ENCODE results near the gene FANCC.
"Not testable (repeated sequence)": the region's sequence is repeated elsewhere in the genome, so short reads cannot be mapped to it uniquely, and the experiment has no call there.

FANCC gene

GRCh38 chr9:95239071-95239470 is 78.4 kb downstream of the FANCC start:
- H3K27me3 ChIP-seq = no peaks in the 10 kb centered on the region
- no peaks in the 10 kb centered on the region for H3K9me3 ChIP-seq (replicated peaks in 1 of 11)
- no peak overlapping the region for H3K9ac ChIP-seq
- H3K4me1 ChIP-seq = no peaks in the 10 kb centered on the region
- H3K4me2 ChIP-seq = no peak overlapping the region
- no peak overlapping the region for H3K27ac ChIP-seq
- no peak for TF ChIP-seq Cebpa-rat (IDR thresholded peaks at IDR 0.05)
- no peak overlapping the region for H3K4me3 ChIP-seq
- H3K36me3 ChIP-seq = peaks cover 0 to 9% (median 0%) of the 10 kb centered on the region in 11 experiments; a peak in 4 of 22 replicates
- no peaks in the 10 kb centered on the region for H4K20me1 ChIP-seq

- Histone ChIP-seq H3K9me3 (replicated peaks in 1 of 11) (no peaks in the 10 kb centered on the region), H3K27me3 (no peaks in the 10 kb centered on the region), H3K27ac (no peak overlapping the region), H3K4me2 (no peak overlapping the region), H4K20me1 (no peaks in the 10 kb centered on the region), H3K4me1 (no peaks in the 10 kb centered on the region), H3K9ac (no peak overlapping the region), H3K36me3 (peaks cover 0 to 9% (median 0%) of the 10 kb centered on the region in 11 experiments; a peak in 4 of 22 replicates), H3K4me3 (no peak overlapping the region)
- TF ChIP-seq Cebpa-rat (IDR thresholded peaks at IDR 0.05) = no peak
These were observed 80.2 kb downstream of the FANCC start for GRCh38 chr9:95237336-95237735.

GRCh38 chr9:95230046-95230445 is 87.5 kb downstream of the FANCC start:
- Histone ChIP-seq H3K9me3 (replicated peaks in 1 of 11) (peaks cover 13 to 23% (median 20%) of the 10 kb centered on the region in 11 experiments; a peak in 21 of 22 replicates), H4K20me1 (no peaks in the 10 kb centered on the region), H3K4me1 (no peaks in the 10 kb centered on the region), H3K36me3 (peaks cover 0 to 20% (median 15%) of the 10 kb centered on the region in 11 experiments; a peak in 15 of 22 replicates), H3K4me2 (no peak overlapping the region), H3K27me3 (no peaks in the 10 kb centered on the region), H3K4me3 (no peak overlapping the region), H3K9ac (no peak overlapping the region), H3K27ac (no peak overlapping the region)
- TF ChIP-seq Cebpa-rat (IDR thresholded peaks at IDR 0.05) = no peak

DNA sequence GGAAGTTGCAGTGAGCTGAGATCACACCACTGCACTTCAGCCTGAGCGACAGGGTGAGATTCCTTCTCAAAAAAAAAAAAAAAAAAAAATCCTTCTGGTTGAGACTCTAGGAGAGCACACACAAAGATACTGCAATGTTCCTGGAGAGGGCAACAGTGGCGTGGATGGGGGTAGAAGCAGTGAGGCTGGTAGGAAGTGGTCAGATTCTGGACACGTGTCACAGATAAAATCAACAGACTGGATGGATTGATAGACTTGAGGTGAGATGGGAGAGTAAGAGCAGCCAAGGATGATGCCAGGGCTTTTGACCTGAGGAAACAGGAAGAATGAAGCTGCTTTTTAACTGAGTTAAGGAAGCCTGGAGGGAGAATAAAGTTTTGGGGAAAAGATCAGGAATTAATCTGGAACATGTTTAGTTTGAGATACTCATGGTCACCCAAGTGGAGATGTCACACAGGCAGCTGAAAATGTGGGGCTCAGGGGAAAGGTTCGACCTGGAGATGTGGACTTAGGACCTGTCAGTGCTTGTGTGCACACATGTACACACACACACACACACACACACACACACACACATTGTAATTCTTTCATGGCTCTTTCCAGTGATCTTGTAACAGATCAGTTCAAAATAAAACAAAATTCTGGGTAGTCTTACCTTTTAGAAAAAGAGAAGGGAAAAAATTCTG is 88.1 kb downstream of the FANCC start:
- H3K36me3 ChIP-seq = peaks cover 0 to 18% (median 14%) of the 10 kb centered on the region in 11 experiments; a peak in 15 of 22 replicates
- TF ChIP-seq Cebpa-rat (IDR thresholded peaks at IDR 0.05) = no peak
- no peak overlapping the region for H3K4me3 ChIP-seq
- H3K4me1 ChIP-seq = no peaks in the 10 kb centered on the region; a peak in 1 of 20 replicates
- H3K4me2 ChIP-seq = no peak overlapping the region
- peaks cover 13 to 23% (median 20%) of the 10 kb centered on the region in 11 experiments; a peak in 21 of 22 replicates for H3K9me3 ChIP-seq (replicated peaks in 1 of 11)
- H3K27me3 ChIP-seq = no peaks in the 10 kb centered on the region
- no peak overlapping the region for H3K9ac ChIP-seq
- no peaks in the 10 kb centered on the region for H4K20me1 ChIP-seq
- no peak overlapping the region for H3K27ac ChIP-seq

- Histone ChIP-seq H3K27me3 (no peaks in the 10 kb centered on the region), H3K4me2 (no peak overlapping the region), H3K36me3 (peaks cover 0 to 17% (median 12%) of the 10 kb centered on the region in 11 experiments; a peak in 15 of 22 replicates), H3K4me1 (no peaks in the 10 kb centered on the region; a peak in 1 of 20 replicates), H3K9ac (no peak overlapping the region), H3K27ac (no peak overlapping the region), H4K20me1 (no peaks in the 10 kb centered on the region), H3K9me3 (replicated peaks in 1 of 11) (peaks cover 12 to 20% (median 17%) of the 10 kb centered on the region in 11 experiments; a peak in 21 of 22 replicates), H3K4me3 (no peak overlapping the region)
- TF ChIP-seq Cebpa-rat (IDR thresholded peaks at IDR 0.05) = no peak
These were observed 90.6 kb downstream of the FANCC start for GRCh38 chr9:95226921-95227320.

GRCh38 chr9:95225726-95226106 is 91.8 kb downstream of the FANCC start:
- Histone ChIP-seq H3K27me3 (no peaks in the 10 kb centered on the region), H3K4me1 (no peaks in the 10 kb centered on the region; a peak in 1 of 20 replicates), H3K36me3 (peaks cover 0 to 5% (median 2%) of the 10 kb centered on the region in 11 experiments; a peak in 4 of 22 replicates), H3K4me3 (no peak overlapping the region), H4K20me1 (no peaks in the 10 kb centered on the region), H3K9me3 (replicated peaks in 1 of 11) (peaks cover 2 to 8% (median 6%) of the 10 kb centered on the region in 11 experiments; a peak in 20 of 22 replicates), H3K9ac (no peak overlapping the region), H3K27ac (no peak overlapping the region), H3K4me2 (no peak overlapping the region)
- no peak for TF ChIP-seq Cebpa-rat (IDR thresholded peaks at IDR 0.05)

DNA sequence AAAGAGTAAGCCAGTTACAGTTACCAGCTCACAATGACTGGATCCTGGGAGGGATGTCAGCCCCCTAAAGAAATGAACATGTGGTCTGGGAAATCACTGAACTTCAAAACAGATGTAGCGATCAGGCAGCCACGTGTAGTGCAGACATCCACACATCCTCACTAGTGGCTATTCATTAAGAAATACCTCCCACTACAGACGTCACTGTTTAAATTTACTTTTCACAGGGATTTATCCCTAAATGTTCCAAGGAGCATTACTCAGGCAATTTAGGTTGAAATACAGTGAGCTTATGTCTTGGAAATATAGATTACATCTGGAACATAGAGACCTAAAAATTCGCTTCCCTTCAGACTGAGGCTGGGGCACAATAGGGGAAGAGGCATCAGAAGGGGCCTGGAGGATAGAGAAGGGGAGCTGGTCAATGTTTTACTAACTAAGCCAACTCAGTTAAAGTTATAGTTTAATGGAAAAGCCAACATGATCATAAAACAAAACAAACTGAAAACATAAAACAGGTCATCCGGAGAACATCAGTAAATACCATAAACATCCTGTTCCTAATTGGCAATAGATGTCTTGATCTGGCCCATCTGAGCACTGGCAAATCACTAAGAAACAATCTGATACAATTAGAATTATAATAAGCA is 92.3 kb downstream of the FANCC start:
- Histone ChIP-seq H3K27ac (no peak overlapping the region), H3K36me3 (peaks cover 0 to 3% (median 0%) of the 10 kb centered on the region in 11 experiments; a peak in 2 of 22 replicates), H3K9ac (no peak overlapping the region), H3K9me3 (replicated peaks in 1 of 11) (peaks cover 0 to 3% (median 1%) of the 10 kb centered on the region in 11 experiments; a peak in 7 of 22 replicates), H3K4me3 (no peak overlapping the region), H3K27me3 (no peaks in the 10 kb centered on the region), H3K4me1 (no peaks in the 10 kb centered on the region; a peak in 1 of 20 replicates), H3K4me2 (no peak overlapping the region), H4K20me1 (no peaks in the 10 kb centered on the region)
- no peak for TF ChIP-seq Cebpa-rat (IDR thresholded peaks at IDR 0.05)

DNA sequence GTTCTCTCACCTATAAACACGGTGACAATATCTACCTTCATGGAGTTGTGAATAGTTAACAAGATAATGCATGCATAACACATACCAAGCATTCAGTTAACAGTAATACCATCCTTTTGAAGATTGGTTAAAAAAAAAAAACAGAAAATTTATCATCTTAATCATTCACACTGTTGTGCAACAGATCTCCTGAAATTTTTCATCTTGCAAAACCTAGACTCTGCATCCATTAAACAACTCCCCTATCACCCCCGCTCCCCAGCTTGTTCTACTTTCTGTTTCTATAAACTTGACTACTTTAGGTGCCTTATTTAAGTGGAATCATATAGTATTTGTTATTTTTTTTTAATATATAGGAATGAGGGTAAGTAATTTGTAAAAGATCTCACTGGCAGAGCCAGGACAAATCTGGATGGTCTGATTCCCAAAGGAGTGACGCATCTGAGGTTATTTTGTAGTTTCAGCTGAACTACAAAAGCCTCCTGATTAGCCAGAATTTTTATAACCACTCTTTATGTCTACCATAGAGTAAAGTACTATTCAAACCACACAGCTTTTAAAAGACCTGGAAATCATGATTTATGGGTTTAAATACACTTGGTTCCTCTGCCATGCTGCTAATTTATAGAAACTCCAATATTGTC is 93.0 kb downstream of the FANCC start:
- Histone ChIP-seq H3K27ac (no peak overlapping the region), H4K20me1 (no peaks in the 10 kb centered on the region), H3K4me1 (no peaks in the 10 kb centered on the region; a peak in 1 of 20 replicates), H3K9me3 (replicated peaks in 1 of 11) (no peaks in the 10 kb centered on the region; a peak in 1 of 22 replicates), H3K36me3 (no peaks in the 10 kb centered on the region; a peak in 1 of 22 replicates), H3K4me2 (no peak overlapping the region), H3K4me3 (no peak overlapping the region), H3K9ac (no peak overlapping the region), H3K27me3 (no peaks in the 10 kb centered on the region)
- no peak for TF ChIP-seq Cebpa-rat (IDR thresholded peaks at IDR 0.05)

DNA sequence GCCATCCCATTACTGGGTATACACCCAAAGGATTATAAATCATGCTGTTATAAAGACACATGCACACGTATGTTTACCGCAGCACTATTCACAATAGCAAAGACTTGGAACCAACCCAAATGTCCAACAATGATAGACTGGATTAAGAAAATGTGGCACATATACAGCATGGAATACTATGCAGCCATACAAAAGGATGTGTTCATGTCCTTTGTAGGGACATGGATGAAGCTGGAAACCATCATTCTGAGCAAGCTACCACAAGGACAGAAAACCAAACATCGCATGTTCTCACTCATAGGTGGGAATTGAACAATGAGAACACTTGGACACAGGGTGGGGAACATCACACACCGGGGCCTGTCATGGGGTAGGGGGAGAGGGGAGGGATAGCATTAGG is 97.2 kb downstream of the FANCC start:
- not testable (repeated sequence) for H3K4me2 ChIP-seq; H3K4me1 ChIP-seq; H3K36me3 ChIP-seq; H3K4me3 ChIP-seq; H3K27ac ChIP-seq; H3K9me3 ChIP-seq (replicated peaks in 1 of 11); H3K9ac ChIP-seq; H4K20me1 ChIP-seq; H3K27me3 ChIP-seq

Data from BLaER1 treated with 17β-estradiol and CSF1 and Interleukin-3, amounts not matched to agents 10 nM and 100 nM (cell line).